H1 (cell line): Measurements from ENCODE around the gene RIC8A.

Source experiments
- ATF2 ChIP-seq: IDR thresholded peaks from 2 replicates; pipeline ENCODE4 v1.6.1; 2012; ENCODE audit warnings: low read length, inconsistent platforms
- CTCF ChIP-seq, 3 experiments: IDR thresholded peaks; 1 replicate in 2 of 3; 2 replicates in 1 of 3; pipeline versions ENCODE4 v1.5.1 to v1.6.1; 2011; ENCODE audit warnings: low read length in 3 of 3, mild to moderate bottlenecking in 3 of 3, inconsistent platforms in 2 of 3, low read depth in 1 of 3, moderate library complexity in 1 of 3; ENCODE audit not compliant: insufficient read depth in 1 of 3; ENCODE audit errors: control extremely low read depth in 1 of 3
- EP300 ChIP-seq, 2 experiments: IDR thresholded peaks; 1 replicate in 1 of 2; 2 replicates in 1 of 2; pipeline ENCODE4 v1.6.1; 2011 to 2012; ENCODE audit warnings: low read depth in 2 of 2, low read length in 2 of 2, mild to moderate bottlenecking in 2 of 2, borderline replicate concordance in 1 of 2, inconsistent platforms in 1 of 2, moderate library complexity in 1 of 2
- GABPA ChIP-seq: IDR thresholded peaks from 2 replicates; pipeline ENCODE4 v1.6.1; 2011; ENCODE audit warnings: mild to moderate bottlenecking, low read length, moderate library complexity, borderline replicate concordance; ENCODE audit not compliant: insufficient read depth
- MAX ChIP-seq: IDR thresholded peaks from 2 replicates; pipeline ENCODE4 v1.6.1; 2012; ENCODE audit warnings: inconsistent platforms
- PHF8 ChIP-seq: fragments of 200-600 bp; sonication (generic); conservative IDR thresholded peaks from 2 replicates; pipeline ENCODE4 v1.7.1; 2012; ENCODE audit warnings: low read depth, mild to moderate bottlenecking, inconsistent platforms, low read length, moderate library complexity
- POLR2A ChIP-seq, 2 experiments: IDR thresholded peaks; 1 replicate in 1 of 2; 2 replicates in 1 of 2; pipeline ENCODE4 v1.6.1; 2011; ENCODE audit warnings: low read depth in 2 of 2, low read length in 2 of 2, mild to moderate bottlenecking in 2 of 2; ENCODE audit errors: control extremely low read depth in 1 of 2
- POLR2AphosphoS5 ChIP-seq: IDR thresholded peaks from 2 replicates; pipeline ENCODE4 v1.6.1; 2011; ENCODE audit warnings: low read depth, low read length
- RAD21 ChIP-seq, 2 experiments: IDR thresholded peaks in 1 of 2; conservative IDR thresholded peaks in 1 of 2; 2 replicates each; pipeline ENCODE4 v1.6.1; 2011; ENCODE audit warnings: low read depth in 2 of 2, low read length in 2 of 2, improper control_type of control experiment in 1 of 2, inconsistent platforms in 1 of 2, mild to moderate bottlenecking in 1 of 2, moderate library complexity in 1 of 2
- TAF1 ChIP-seq: IDR thresholded peaks from 2 replicates; pipeline ENCODE4 v1.6.1; 2011; ENCODE audit warnings: mild to moderate bottlenecking, low read depth, low read length
- TCF12 ChIP-seq: IDR thresholded peaks from 2 replicates; pipeline ENCODE4 v1.6.1; 2011; ENCODE audit warnings: low read depth, mild to moderate bottlenecking, low read length
- ZNF274 ChIP-seq: IDR thresholded peaks from 2 replicates; pipeline ENCODE4 v1.7.0; 2012; ENCODE audit warnings: low read length, borderline replicate concordance; ENCODE audit errors: extremely low read depth

- TF ChIP-seq PHF8 (no peak), ZNF274 (no peak), CTCF (IDR thresholded peaks at IDR 0.05; ENCODE audit: control extremely low read depth in 1 of 3, insufficient read depth in 1 of 3, low read depth in 1 of 3, low read length in 3 of 3) (no peak), TCF12 (no peak), EP300 (IDR thresholded peaks at IDR 0.05; ENCODE audit: borderline replicate concordance in 1 of 2, low read depth in 2 of 2, low read length in 2 of 2) (no peak), POLR2AphosphoS5 (no peak), POLR2A (IDR thresholded peaks at IDR 0.05; ENCODE audit: control extremely low read depth in 1 of 2, low read depth in 2 of 2, low read length in 2 of 2) (no peak), GABPA (no peak), TAF1 (no peak), RAD21 (IDR thresholded peaks at IDR 0.05 in 1 of 2, conservative IDR thresholded peaks at IDR 0.05 in 1 of 2; ENCODE audit: low read depth in 2 of 2, low read length in 2 of 2) (no peak), ATF2 (no peak), MAX (no peak)
These were observed 14.0 kb downstream of the RIC8A start for GRCh38 chr11:221539-221938.
